Hepatocyte (in vitro differentiated cells): Measurements from ENCODE around the gene CD19.

Experiments
- CTCF ChIP-seq: fragments of 200-600 bp; sonication (generic); IDR thresholded peaks from 2 replicates; pipeline ENCODE4 v1.5.1; 2016; ENCODE audit warnings: antibody characterized with exemption, mild to moderate bottlenecking; ENCODE audit not compliant: poor library complexity
- EZH2 ChIP-seq: fragments of 200-600 bp; sonication (generic); IDR thresholded peaks from 2 replicates; pipeline ENCODE4 v1.6.1; 2016; ENCODE audit warnings: antibody characterized with exemption, mild to moderate bottlenecking, borderline replicate concordance
- EZH2phosphoT487 ChIP-seq: fragments of 200-600 bp; sonication (generic); IDR thresholded peaks from one replicate; pipeline ENCODE4 v1.6.1; 2018; ENCODE audit warnings: antibody characterized with exemption, mild to moderate bottlenecking, low read depth, moderate library complexity; ENCODE audit not compliant: unreplicated experiment, severe bottlenecking

- TF ChIP-seq CTCF (no peak), EZH2 (no peak), EZH2phosphoT487 (no peak)
Observed at GRCh38 chr16:28958216-28958615, 26.4 kb downstream of the CD19 start.
